K562 (cell line): ENCODE data around the gene NUP98. TPM values are rescaled to one million over a fixed set of nuclear protein-coding genes. Genes with fewer than 3 reads are reported as not detected.

Experiments
- ATAC-seq: fragments of 200-7000 bp; cut with Tn5 transposase; 3 replicates; pipeline ENCODE4 v1.9.1; 2020; ENCODE audit warnings: moderate library complexity
- BruUV-seq: library from RNA; stranded (reverse); fragments of 400-500 nt; replicated peaks from 2 replicates; lab custom pipeline; 2021; lab: Mats Ljungman, UMichigan
- CTCF ChIA-PET: fragments of 300-600 bp; formaldehyde crosslinking; extraction: SDS; loops from one replicate; lab custom pipeline; 2021; ENCODE audit warnings: low intra/inter-chr PET ratio; lab: Yijun Ruan, JAX
- POLR2A ChIA-PET: fragments of 300-600, 350-650 bp; sonication (Branson Sonifier 250); formaldehyde crosslinking; extraction: SDS; loops from one replicate; lab custom pipeline; 2021; ENCODE audit warnings: antibody characterized with exemption, inconsistent platforms; lab: Yijun Ruan, JAX
- DNase-seq, 4 experiments: peaks; one replicate each; pipeline versions ENCODE4 v3.0.0 to v3.0.0-alpha.2; 2011 to 2018; ENCODE audit warnings: low spot score in 3 of 4, mixed read lengths in 3 of 4; ENCODE audit errors: extremely low read depth in 1 of 4
- FAIRE-seq: peaks from 2 replicates; lab custom pipeline; 2011; peaks lifted over from hg19 to GRCh38; lab: Jason Lieb, UNC
- H2AFZ ChIP-seq: 2 replicates; pipeline ENCODE4 v1.6.0; 2011; ENCODE audit warnings: low read depth, low read length, control low read depth, inconsistent platforms
- H3K27ac ChIP-seq: fragments of 200-600 bp; 3 replicates; pipeline ENCODE4 v1.8.0; 2011; ENCODE audit warnings: low read depth, mild to moderate bottlenecking, control low read depth, inconsistent platforms, low read length, moderate library complexity, mixed read lengths; ENCODE audit errors: extremely low read depth
- H3K27me3 ChIP-seq, 2 experiments: fragments of 300-600 bp in 1 of 2; 2 replicates in 1 of 2; 3 replicates in 1 of 2; pipeline versions ENCODE4 v1.6.0 to v1.8.0; 2011; ENCODE audit warnings: inconsistent platforms in 2 of 2, low read length in 2 of 2, mild to moderate bottlenecking in 1 of 2, mixed read lengths in 1 of 2, moderate library complexity in 1 of 2; ENCODE audit not compliant: control insufficient read depth in 2 of 2, insufficient read depth in 2 of 2
- H3K36me3 ChIP-seq: fragments of 300-600 bp; 3 replicates; pipeline ENCODE4 v1.8.0; 2011; ENCODE audit warnings: mild to moderate bottlenecking, low read length, inconsistent platforms; ENCODE audit not compliant: control insufficient read depth, insufficient read depth
- H3K4me1 ChIP-seq, 2 experiments: fragments of 200-600 bp in 1 of 2; replicated peaks in 1 of 2; 2 replicates in 1 of 2; 3 replicates in 1 of 2; pipeline versions ENCODE4 v1.5.1 to v1.8.0; 2011; ENCODE audit warnings: inconsistent platforms in 2 of 2, low read length in 2 of 2, mild to moderate bottlenecking in 1 of 2, mixed read lengths in 1 of 2, moderate library complexity in 1 of 2; ENCODE audit not compliant: control insufficient read depth in 2 of 2, insufficient read depth in 2 of 2
- H3K4me2 ChIP-seq: 2 replicates; pipeline ENCODE4 v1.6.1; 2011; ENCODE audit warnings: low read length, control low read depth, inconsistent platforms, mixed read lengths; ENCODE audit not compliant: insufficient read depth
- H3K4me3 ChIP-seq: fragments of 200-600 bp; sonication (generic), shearing (Covaris generic); 2 replicates; pipeline ENCODE4 v1.5.1; 2016; ENCODE audit warnings: control low read depth, inconsistent platforms
- H3K79me2 ChIP-seq: fragments of 200-600 bp; 3 replicates; pipeline ENCODE4 v1.8.0; 2011; ENCODE audit warnings: low read length, inconsistent platforms; ENCODE audit not compliant: control insufficient read depth, insufficient read depth
- H3K9ac ChIP-seq, 2 experiments: 2 replicates each; pipeline versions ENCODE4 v1.6.0 to v1.6.1; 2011; ENCODE audit warnings: low read depth in 2 of 2, low read length in 2 of 2, control low read depth in 1 of 2, inconsistent platforms in 1 of 2, mild to moderate bottlenecking in 1 of 2, mixed read lengths in 1 of 2; ENCODE audit not compliant: insufficient read depth in 1 of 2
- H3K9me1 ChIP-seq: one replicate; pipeline ENCODE4 v1.6.0; 2011; ENCODE audit warnings: inconsistent platforms, mild to moderate bottlenecking, low read length, moderate library complexity; ENCODE audit not compliant: control insufficient read depth, insufficient read depth
- H3K9me3 ChIP-seq: replicated peaks from 2 replicates; pipeline ENCODE4 v1.5.1; 2011; ENCODE audit warnings: low read depth, low read length, inconsistent platforms; ENCODE audit not compliant: control insufficient read depth, insufficient read depth
- H4K20me1 ChIP-seq: replicated peaks from 2 replicates; pipeline ENCODE4 v1.6.1; 2011; ENCODE audit warnings: low read length, inconsistent platforms, mixed read lengths; ENCODE audit not compliant: control insufficient read depth, insufficient read depth
- ATF7 ChIP-seq: fragments of 450-650 bp; IDR thresholded peaks from 2 replicates; pipeline ENCODE4 v1.7.1; 2014; ENCODE audit warnings: mild to moderate bottlenecking, moderate library complexity
- BHLHE40 ChIP-seq: IDR thresholded peaks from 2 replicates; pipeline ENCODE4 v1.6.1; 2011; ENCODE audit warnings: low read length, improper control_type of control experiment
- CBX3 ChIP-seq, 2 experiments: IDR thresholded peaks; 1 replicate in 1 of 2; 2 replicates in 1 of 2; pipeline ENCODE4 v1.6.1; 2012; ENCODE audit warnings: inconsistent platforms in 2 of 2, low read length in 2 of 2, borderline replicate concordance in 1 of 2, control low read depth in 1 of 2
- ELF1 ChIP-seq: fragments of 200-800 bp; sonication (Bioruptor generic); IDR thresholded peaks from 2 replicates; pipeline ENCODE4 v1.6.1; 2016; ENCODE audit warnings: missing genetic modification characterization, missing compliant biosample characterization
- EP300 ChIP-seq: IDR thresholded peaks from 2 replicates; pipeline ENCODE4 v1.6.1; 2012; ENCODE audit warnings: low read length, improper control_type of control experiment
- ETV6 ChIP-seq, 3 experiments: fragments of 150-350 bp in 1 of 3; sonication (generic) in 1 of 3; formaldehyde crosslinking in 1 of 3; IDR thresholded peaks; 2 replicates each; pipeline versions ENCODE4 v1.6.1 to v1.8.0; 2014 to 2022; ENCODE audit warnings: borderline replicate concordance in 2 of 3, low read depth in 2 of 3, antibody characterized with exemption in 1 of 3, low read length in 1 of 3, mild to moderate bottlenecking in 1 of 3, missing genetic modification reagents in 1 of 3
- HDAC1 ChIP-seq, 2 experiments: fragments of 450-650 bp; IDR thresholded peaks; 2 replicates each; pipeline ENCODE4 v1.6.1; 2016 to 2017; ENCODE audit warnings: inconsistent platforms in 1 of 2, mild to moderate bottlenecking in 1 of 2, moderate library complexity in 1 of 2
- JUN ChIP-seq, 2 experiments: sonication (generic) in 1 of 2; formaldehyde crosslinking in 1 of 2; IDR thresholded peaks; 2 replicates each; pipeline versions ENCODE4 v1.6.1 to v1.8.0; 2012 to 2022; ENCODE audit warnings: borderline replicate concordance in 2 of 2, mild to moderate bottlenecking in 2 of 2, improper control_type of control experiment in 1 of 2, low read depth in 1 of 2, low read length in 1 of 2, missing genetic modification reagents in 1 of 2
- MAZ ChIP-seq, 2 experiments: fragments of 450-650 bp in 1 of 2; sonication (generic) in 1 of 2; formaldehyde crosslinking; IDR thresholded peaks in 1 of 2; conservative IDR thresholded peaks in 1 of 2; 2 replicates each; pipeline versions ENCODE4 v1.4.0 to v1.5.0; 2020; ENCODE audit warnings: mild to moderate bottlenecking in 1 of 2, missing genetic modification reagents in 1 of 2
- MEIS2 ChIP-seq: fragments of 450-650 bp; IDR thresholded peaks from 2 replicates; pipeline ENCODE4 v1.6.1; 2014; ENCODE audit warnings: mild to moderate bottlenecking; ENCODE audit not compliant: partially characterized antibody
- PML ChIP-seq: IDR thresholded peaks from 2 replicates; pipeline ENCODE4 v1.6.1; 2012; ENCODE audit warnings: low read length, inconsistent platforms
- RCOR1 ChIP-seq, 2 experiments: IDR thresholded peaks; 2 replicates each; pipeline ENCODE4 v1.6.1; 2012; ENCODE audit warnings: low read depth in 2 of 2, low read length in 2 of 2, borderline replicate concordance in 1 of 2, improper control_type of control experiment in 1 of 2
- SETDB1 ChIP-seq: IDR thresholded peaks from one replicate; pipeline ENCODE4 v1.6.1; 2012; ENCODE audit warnings: low read length, control low read depth, inconsistent platforms
- SP1 ChIP-seq: sonication (generic); formaldehyde crosslinking; IDR thresholded peaks from 2 replicates; pipeline ENCODE4 v1.8.1; 2022; ENCODE audit warnings: mild to moderate bottlenecking, missing genetic modification reagents
- SPI1 ChIP-seq: IDR thresholded peaks from 2 replicates; pipeline ENCODE4 v1.6.1; 2011; ENCODE audit warnings: low read depth, low read length, control low read depth, borderline replicate concordance
- TBL1XR1 ChIP-seq, 2 experiments: IDR thresholded peaks; 2 replicates each; pipeline ENCODE4 v1.6.1; 2012; ENCODE audit warnings: improper control_type of control experiment in 2 of 2, low read length in 2 of 2, mild to moderate bottlenecking in 1 of 2
- VEZF1 ChIP-seq: fragments of 200-800 bp; sonication (Bioruptor generic); IDR thresholded peaks from 2 replicates; pipeline ENCODE4 v1.6.1; 2017; ENCODE audit warnings: missing genetic modification characterization, missing compliant biosample characterization
- ZNF165 ChIP-seq: fragments of 250-450 bp; sonication (Bioruptor Pico); IDR thresholded peaks from 2 replicates; pipeline ENCODE4 v1.4.0; 2020; ENCODE audit warnings: borderline replicate concordance
- WGBS: fragments of 100-300 bp; shearing (Covaris generic); methylation state at CpG from one replicate; pipeline ENCODE4 v1.1.6; 2016; ENCODE audit warnings: low coverage, mixed read lengths; ENCODE audit not compliant: insufficient coverage; ENCODE audit errors: missing lambda C conversion rate; 5-methylcytosine and 5-hydroxymethylcytosine counted together
- in situ Hi-C: fragments of 300-500 bp; cut with MboI; formaldehyde crosslinking; loops from 4 replicates; pipeline ENCODE4 v1.15.0; 2018; ENCODE audit warnings: inconsistent platforms, mixed read lengths
- intact Hi-C: fragments of 100-400 bp; cut with micrococcal nuclease; formaldehyde crosslinking; loops from 2 replicates; pipeline ENCODE4 v1.14.2; 2022
- polyA plus RNA-seq, 8 experiments: library from polyadenylated mRNA; depleted of rRNA in 4 of 8; stranded (reverse) in 5 of 8; unstranded in 3 of 8; fragments of >200 nt; fragmentation: Nextera tagmentation in 2 of 8; fragmentation: Illumina TruSeq in 1 of 8; extraction: Ambion mirVana in 2 of 8; extraction: Trizol in 1 of 8; gene quantifications; 2 replicates each; pipeline versions ENCODE4 v1.2.1 to v1.2.3, GENCODE V29; 2011 to 2014; ENCODE audit warnings: inconsistent platforms in 1 of 8, missing spikeins in 1 of 8
- total RNA-seq, 7 experiments: library from RNA; depleted of rRNA in 6 of 7; stranded (reverse); fragments of >200 nt in 6 of 7; fragmentation: Illumina TruSeq in 2 of 7; extraction: Trizol in 2 of 7; gene quantifications; 2 replicates each; pipeline versions ENCODE4 v1.2.1 to v1.2.3, GENCODE V29; 2011 to 2021; ENCODE audit warnings: low replicate concordance in 1 of 7
- TF ChIP-seq, protein P1 (sequence below): sonication (generic); formaldehyde crosslinking; IDR thresholded peaks from 2 replicates; pipeline ENCODE4 v1.8.0; 2022; ENCODE audit warnings: mild to moderate bottlenecking, missing genetic modification reagents

Gene NUP98
- total and polyA plus RNA-seq, 9 of the 15 experiments (the other 6 are each of a cell fraction or from before 2014, with no cell fraction given), result 45.1 to 196 (median 130) TPM

DNA sequence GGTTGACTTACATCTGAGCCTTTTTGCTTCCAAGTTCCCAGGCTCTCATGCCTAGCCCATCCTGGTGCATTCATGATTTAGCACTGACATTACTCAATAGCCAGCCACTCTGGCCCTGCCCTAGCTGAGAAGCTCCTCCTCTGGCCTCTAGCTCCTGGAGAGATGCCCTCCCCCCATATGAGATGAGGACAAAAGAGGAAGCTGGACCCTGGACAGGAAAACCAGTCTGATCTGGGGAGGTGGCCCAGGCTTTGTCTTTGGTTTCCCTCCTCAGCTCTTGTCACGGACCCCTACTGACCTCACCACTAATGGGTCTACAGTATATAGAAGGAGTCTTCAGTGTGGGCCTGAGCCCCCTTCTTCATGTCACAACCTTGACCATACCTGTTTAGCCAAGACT is 40.4 kb upstream of the NUP98 start:
- H3K36me3 ChIP-seq, result peaks cover 50% of the 10 kb centered on the region
- in situ Hi-C loops, result no loop called here
- FAIRE-seq, result peak; percentile 84
- peak; percentile 96 for TF ChIP-seq SPI1
- TF ChIP-seq ETV6 (IDR thresholded peaks at IDR 0.05; ENCODE audit: borderline replicate concordance in 1 of 2, low read depth in 2 of 2, low read length in 1 of 2), result 0 out of 4 replicates have a peak, but pooled peaks of 1 of the 2 experiments have one; percentile 37
- TF ChIP-seq ETV6 (CRISPR knock-in tag; IDR thresholded peaks at IDR 0.05; ENCODE audit: borderline replicate concordance), result no peak
- 0 out of 4 replicates have a peak, but pooled peaks of 1 of the 2 experiments have one; percentile 43 for TF ChIP-seq TBL1XR1 (IDR thresholded peaks at IDR 0.05; ENCODE audit: low read length in 2 of 2)
- TF ChIP-seq, protein P1, sequence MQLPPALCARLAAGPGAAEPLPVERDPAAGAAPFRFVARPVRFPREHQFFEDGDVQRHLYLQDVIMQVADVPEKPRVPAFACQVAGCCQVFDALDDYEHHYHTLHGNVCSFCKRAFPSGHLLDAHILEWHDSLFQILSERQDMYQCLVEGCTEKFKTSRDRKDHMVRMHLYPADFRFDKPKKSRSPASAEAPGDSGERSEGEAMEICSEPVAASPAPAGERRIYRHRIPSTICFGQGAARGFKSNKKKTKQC, result no peak
- TF ChIP-seq ATF7, result peak; percentile 46; the same call in 1 of the 2 replicates
- peak; percentile 59; the same call in 1 of the 2 replicates for TF ChIP-seq EP300
- no peak for TF ChIP-seq CBX3 (IDR thresholded peaks at IDR 0.05; ENCODE audit: borderline replicate concordance in 1 of 2, low read length in 2 of 2)
- no peak for TF ChIP-seq ELF1 (tag)
- TF ChIP-seq SP1 (CRISPR knock-in tag), result peak; percentile 34
- peak in 1 of 2 experiments; percentile 86; a peak in 2 of 4 replicates for TF ChIP-seq MAZ (CRISPR knock-in tag; conservative IDR thresholded peaks at IDR 0.05 in 1 of 2, IDR thresholded peaks at IDR 0.05 in 1 of 2)
- peak in 1 of 2 experiments; percentile 84; a peak in 2 of 4 replicates for TF ChIP-seq RCOR1 (IDR thresholded peaks at IDR 0.05; ENCODE audit: borderline replicate concordance in 1 of 2, low read depth in 2 of 2, low read length in 2 of 2)
- peak; percentile 87 for TF ChIP-seq MEIS2
- TF ChIP-seq JUN (IDR thresholded peaks at IDR 0.05; ENCODE audit: borderline replicate concordance, low read depth, low read length), result 0 out of 2 replicates have a peak, but pooled peaks have one; percentile 10
- no peak for TF ChIP-seq JUN (CRISPR knock-in tag; IDR thresholded peaks at IDR 0.05; ENCODE audit: borderline replicate concordance)
- peak; percentile 59 for TF ChIP-seq PML
- 0 out of 2 replicates have a peak, but pooled peaks have one; percentile 14 for TF ChIP-seq BHLHE40
- TF ChIP-seq HDAC1 (IDR thresholded peaks at IDR 0.05), result no peak
- TF ChIP-seq SETDB1, result no peak
- no peak for TF ChIP-seq ZNF165 (CRISPR knock-in tag)
- peak; percentile 46 for TF ChIP-seq VEZF1

More for the DNA sequence above, 40.4 kb upstream of the NUP98 start:
- Histone ChIP-seq H3K9me3 (no peaks in the 10 kb centered on the region), H3K9ac (peak overlapping the region; percentile 84 to 94; a peak in 3 of 4 replicates), H3K9me1 (no peaks in the 10 kb centered on the region), H4K20me1 (peaks cover 4% of the 10 kb centered on the region; the same call in 1 of the 2 replicates), H3K4me2 (peak overlapping the region; percentile 93), H3K27me3 (no peaks in the 10 kb centered on the region), H3K4me1 (peaks cover 50 to 66% of the 10 kb centered on the region in 2 experiments), H2AFZ (no peak overlapping the region), H3K27ac (peak overlapping the region; percentile 86), H3K4me3 (peak overlapping the region; percentile 89), H3K79me2 (peaks cover 84% of the 10 kb centered on the region)
- intact Hi-C loops, result no loop called here
- no TSS peak for BruUV-seq
- DNase-seq, result peak in 3 of 4 experiments; percentile 32 to 89 (median 80)
- peak; percentile 55 for ATAC-seq
- 0% methylated on average over 1 of the region's 1 CpG for WGBS
- CTCF ChIA-PET, result no interaction called here
- POLR2A ChIA-PET, result interaction anchor here (0.6 to 2.7 kb wide), 7 partner anchors 12 to 209 kb away, joined by 3 to 18 read pairs (median 5); no protein-coding TSS in a partner anchor
